ENCODE data around the gene UACA.

The UACA gene

GRCh38 chr15:70651303-70651845, 112.0 kb downstream of the UACA start:
- no peak for DNase-seq

- DNase-seq, result no peak
These were observed 112.6 kb downstream of the UACA start for GRCh38 chr15:70650567-70651302.

GRCh38 chr15:70647396-70647795, 116.0 kb downstream of the UACA start:
- DNase-seq, result no peak

GRCh38 chr15:70646169-70646568, 117.2 kb downstream of the UACA start:
- DNase-seq, result no peak

- DNase-seq, result no peak
These were observed 119.6 kb downstream of the UACA start for GRCh38 chr15:70643783-70644125.

- no peak for DNase-seq
These were observed 120.1 kb downstream of the UACA start for GRCh38 chr15:70643106-70643782.

GRCh38 chr15:70636540-70637165, 126.7 kb downstream of the UACA start:
- DNase-seq, result no peak

- no peak for DNase-seq
These were observed 127.5 kb downstream of the UACA start for GRCh38 chr15:70635895-70636294.

- no peak for DNase-seq
These were observed 129.4 kb downstream of the UACA start for GRCh38 chr15:70633991-70634390.

- no peak for DNase-seq
These were observed 130.1 kb downstream of the UACA start for GRCh38 chr15:70633103-70633831.

- DNase-seq, result no peak
These were observed 130.8 kb downstream of the UACA start for GRCh38 chr15:70632491-70633102.

- DNase-seq, result no peak
These were observed 131.3 kb downstream of the UACA start for GRCh38 chr15:70632079-70632478.

- no peak for DNase-seq
These were observed 133.6 kb downstream of the UACA start for GRCh38 chr15:70629735-70630273.

- DNase-seq, result no peak
These were observed 134.8 kb downstream of the UACA start for GRCh38 chr15:70628549-70628896.

GRCh38 chr15:70627734-70628548, 135.4 kb downstream of the UACA start:
- DNase-seq, result no peak

GRCh38 chr15:70627322-70627721, 136.0 kb downstream of the UACA start:
- no peak for DNase-seq

GRCh38 chr15:70625438-70625837, 137.9 kb downstream of the UACA start:
- DNase-seq, result no peak

GRCh38 chr15:70625011-70625410, 138.3 kb downstream of the UACA start:
- DNase-seq, result no peak

GRCh38 chr15:70618929-70619328, 144.4 kb downstream of the UACA start:
- DNase-seq, result no peak

GRCh38 chr15:70617911-70618287, 145.5 kb downstream of the UACA start:
- DNase-seq, result no peak

GRCh38 chr15:70617076-70617910, 146.1 kb downstream of the UACA start:
- no peak for DNase-seq
